NCI-H1694 treated with DMSO at 0.1 percent for 48 hours (cell line): ENCODE measurements around the gene MYLK.

Experiments used
- DNase-seq: peaks from one replicate; lab custom pipeline; 2025; lab: John Stamatoyannopoulos, UW

Gene MYLK

GRCh38 chr3:123791417-123791816, 92.7 kb downstream of the MYLK start:
- DNase-seq, result no peak

- DNase-seq, result no peak
Measured at GRCh38 chr3:123791073-123791370, 93.1 kb downstream of the MYLK start.

DNA sequence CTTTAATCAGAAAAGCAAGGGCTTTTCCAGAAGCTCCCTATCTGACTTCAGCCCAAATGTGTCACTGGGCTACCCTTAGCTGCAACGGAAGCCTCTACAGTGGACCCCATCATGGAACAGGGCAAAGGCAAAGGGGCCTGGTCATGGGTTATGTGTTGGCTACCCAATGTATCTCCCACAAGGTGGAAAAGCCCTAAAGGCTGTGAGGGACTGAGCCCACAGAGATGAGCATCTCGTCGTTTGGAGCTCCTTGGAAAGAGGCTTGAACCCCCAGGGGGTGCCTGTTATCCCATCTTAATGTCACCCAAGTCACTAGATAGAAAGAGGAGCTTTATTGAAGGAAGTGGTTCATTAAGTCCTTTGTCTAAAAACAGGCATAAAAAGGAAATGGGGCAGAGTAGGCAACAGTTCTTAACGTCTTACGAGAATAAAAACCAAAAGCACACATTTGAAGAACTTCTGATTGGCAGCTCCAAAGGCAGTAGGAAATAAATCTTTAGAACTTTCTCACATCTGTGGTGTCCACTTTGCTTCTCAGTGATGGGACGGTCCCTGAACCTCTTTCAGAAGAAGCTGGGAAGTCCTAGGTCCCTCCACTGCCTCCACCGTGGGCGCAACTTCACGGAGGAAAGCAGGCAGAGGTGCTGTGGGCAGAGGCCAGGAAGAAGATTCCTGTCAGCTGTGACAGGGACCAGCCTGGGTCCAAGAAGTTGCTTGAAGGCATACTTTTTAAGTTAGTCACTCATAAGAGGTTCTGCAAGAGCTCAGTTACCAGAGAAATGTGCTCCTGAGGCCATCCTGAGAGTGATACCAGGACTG, 93.7 kb downstream of the MYLK start:
- no peak for DNase-seq

DNA sequence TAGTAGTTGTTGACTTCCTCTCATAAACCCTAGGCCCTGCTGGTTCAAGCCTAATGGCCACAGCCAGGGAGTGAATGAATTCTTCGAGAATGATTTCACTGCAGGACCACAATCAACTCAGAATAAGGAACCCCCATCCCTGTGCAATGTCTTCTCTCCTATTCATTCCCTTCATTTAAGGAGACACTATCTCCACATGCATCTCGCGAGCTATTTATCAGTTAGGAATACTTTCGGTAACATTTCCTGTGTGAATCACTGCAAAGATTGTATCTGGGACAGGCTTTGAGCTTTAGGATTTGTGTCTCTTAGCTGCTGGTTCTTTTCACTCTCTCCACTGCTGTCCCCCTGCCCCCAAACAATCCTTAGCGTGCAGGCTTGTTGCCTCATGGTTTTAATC, 94.4 kb downstream of the MYLK start:
- no peak for DNase-seq

- no peak for DNase-seq
Measured at GRCh38 chr3:123789160-123789559, 95.0 kb downstream of the MYLK start.

DNA sequence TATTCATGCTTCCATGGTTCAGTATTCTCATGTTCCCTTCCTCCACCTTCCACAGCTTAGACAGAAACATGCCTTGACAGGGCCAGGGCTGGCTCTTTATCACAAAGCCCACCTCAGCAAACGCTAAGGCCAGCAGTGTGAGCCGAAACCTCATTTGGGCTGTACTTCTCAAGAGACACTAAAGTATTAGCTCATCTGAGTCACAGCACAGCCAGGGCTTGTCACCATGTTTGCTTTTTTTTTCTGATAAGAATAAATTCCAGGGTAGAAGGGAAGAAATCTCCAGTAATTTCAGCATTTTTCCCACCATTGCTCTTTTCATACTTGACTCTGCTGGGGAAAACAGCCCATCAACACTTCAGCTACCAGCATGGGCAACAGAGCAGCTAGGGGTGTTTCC, 95.4 kb downstream of the MYLK start:
- no peak for DNase-seq

- no peak for DNase-seq
Measured at GRCh38 chr3:123787133-123787532, 97.0 kb downstream of the MYLK start.

DNA sequence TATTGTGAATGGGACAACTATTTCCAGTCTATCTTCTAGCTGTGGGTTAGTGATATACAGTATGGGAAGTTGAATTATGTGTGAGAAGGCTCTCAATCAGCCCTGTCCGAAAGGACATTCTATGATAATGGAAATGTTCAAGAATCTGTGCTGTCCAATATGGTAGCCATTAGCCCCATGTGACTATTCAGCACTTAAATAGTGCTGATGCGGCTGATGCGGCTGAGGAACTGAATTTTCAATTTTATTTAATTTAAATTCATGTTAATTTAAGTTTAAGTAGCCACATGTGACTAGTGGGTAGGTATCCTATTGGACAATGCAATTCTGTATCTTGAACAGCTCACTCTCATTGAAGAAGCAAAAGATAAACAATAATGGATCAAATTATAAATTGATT, 98.5 kb downstream of the MYLK start:
- no peak for DNase-seq

GRCh38 chr3:123783811-123784210, 100.3 kb downstream of the MYLK start:
- no peak for DNase-seq

DNA sequence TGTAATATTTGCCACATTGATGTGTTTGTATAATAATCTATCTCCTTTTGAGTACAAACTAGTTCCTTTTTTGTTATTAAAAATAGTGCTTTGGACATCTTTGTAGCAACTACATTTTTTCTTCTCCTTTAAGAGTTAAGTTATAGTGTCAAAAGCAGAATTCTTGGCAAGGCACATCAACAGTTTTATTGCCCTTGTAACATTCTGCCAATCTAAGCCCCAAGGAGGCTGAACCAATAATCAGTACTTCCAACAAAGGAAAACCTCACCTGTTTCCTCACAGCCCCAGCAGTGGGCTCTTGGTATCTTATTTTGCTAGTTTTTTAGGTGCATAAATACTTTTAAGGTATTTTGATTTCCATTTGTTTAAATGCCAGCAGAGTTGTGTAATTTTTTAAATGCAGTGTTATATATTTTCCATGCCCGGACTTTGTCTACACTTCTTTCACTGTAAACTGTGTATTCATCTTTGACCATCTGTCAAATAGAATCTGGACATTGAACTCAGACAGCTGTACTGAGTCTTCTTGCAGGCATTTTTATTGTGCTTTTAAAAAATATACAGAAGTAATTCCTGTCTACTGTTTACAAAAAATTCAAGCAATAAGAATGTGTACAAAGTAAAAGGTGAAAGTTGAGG, 101.0 kb downstream of the MYLK start:
- DNase-seq, result no peak

GRCh38 chr3:123782488-123782887, 101.6 kb downstream of the MYLK start:
- DNase-seq, result no peak

GRCh38 chr3:123781571-123782275, 102.4 kb downstream of the MYLK start:
- no peak for DNase-seq

DNA sequence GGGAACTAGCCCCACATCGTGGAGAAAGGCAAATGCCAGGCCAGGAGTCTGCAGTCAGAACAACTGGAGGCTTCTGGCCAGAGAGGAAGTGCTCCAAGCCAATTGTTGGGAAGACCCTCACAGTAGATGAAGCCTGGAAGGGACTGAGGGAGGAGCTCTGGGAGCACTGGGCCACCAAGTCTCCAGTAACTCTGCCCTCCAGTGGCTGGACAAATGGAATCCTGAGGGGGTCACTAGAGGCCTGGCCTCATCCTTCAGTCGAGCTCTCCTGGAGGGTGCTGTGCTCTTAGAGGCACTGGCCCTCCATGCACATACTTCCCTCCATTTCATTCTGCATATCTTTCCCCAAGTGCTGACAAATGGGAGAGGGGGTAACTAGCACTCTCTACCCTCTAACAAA, 103.0 kb downstream of the MYLK start:
- DNase-seq, result no peak

DNA sequence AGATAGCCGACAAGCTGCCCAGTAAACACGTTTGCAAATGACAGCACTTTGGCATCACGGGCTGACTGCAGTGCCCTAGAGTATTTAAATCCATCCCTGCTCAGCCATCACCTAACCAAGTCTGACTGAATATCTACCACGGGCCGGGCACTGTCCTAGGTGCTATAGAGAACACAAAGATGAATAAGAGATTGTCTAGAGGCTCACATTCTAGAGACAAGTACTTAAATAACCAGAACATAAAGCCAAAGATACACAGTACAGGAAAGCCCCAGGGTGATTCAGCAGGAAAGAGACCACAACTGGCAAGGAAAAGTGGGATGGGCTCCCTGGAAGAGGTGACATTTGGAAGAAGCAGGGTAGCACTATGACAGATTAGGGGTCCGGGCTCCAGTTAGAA, 103.5 kb downstream of the MYLK start:
- DNase-seq, result no peak

GRCh38 chr3:123779655-123780231, 104.4 kb downstream of the MYLK start:
- no peak for DNase-seq

DNA sequence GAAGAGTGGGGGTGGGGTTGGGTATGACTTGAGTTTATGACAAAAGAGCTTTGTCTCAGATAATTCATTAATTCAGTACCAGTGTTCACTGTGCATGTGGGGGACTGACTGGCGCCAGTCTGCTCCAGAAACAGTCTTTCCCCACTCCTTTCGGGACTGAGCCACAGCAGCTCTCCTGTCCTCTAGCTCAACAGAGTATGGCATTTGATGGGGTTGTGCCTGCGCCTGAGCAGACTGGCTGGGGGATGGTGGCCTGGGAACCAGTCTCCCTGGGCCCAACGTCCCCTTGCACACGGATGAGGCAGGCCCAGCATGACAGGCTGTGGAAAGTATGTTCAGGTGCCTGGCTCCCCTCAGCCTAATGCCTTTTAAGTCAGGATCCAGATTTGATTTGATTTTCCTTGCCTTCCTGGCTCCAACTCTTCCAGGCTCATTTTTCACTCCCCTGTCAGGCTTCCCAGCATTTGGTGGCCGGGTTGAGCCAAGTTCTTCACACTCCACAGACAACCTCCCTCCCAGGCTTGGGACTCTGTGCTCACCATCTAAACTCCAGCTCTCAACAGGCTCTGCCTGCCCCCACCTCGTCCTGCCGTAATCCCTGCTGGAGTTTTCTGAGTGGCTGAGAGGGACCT, 105.0 kb downstream of the MYLK start:
- no peak for DNase-seq

- no peak for DNase-seq
Measured at GRCh38 chr3:123778525-123778924, 105.6 kb downstream of the MYLK start.

DNA sequence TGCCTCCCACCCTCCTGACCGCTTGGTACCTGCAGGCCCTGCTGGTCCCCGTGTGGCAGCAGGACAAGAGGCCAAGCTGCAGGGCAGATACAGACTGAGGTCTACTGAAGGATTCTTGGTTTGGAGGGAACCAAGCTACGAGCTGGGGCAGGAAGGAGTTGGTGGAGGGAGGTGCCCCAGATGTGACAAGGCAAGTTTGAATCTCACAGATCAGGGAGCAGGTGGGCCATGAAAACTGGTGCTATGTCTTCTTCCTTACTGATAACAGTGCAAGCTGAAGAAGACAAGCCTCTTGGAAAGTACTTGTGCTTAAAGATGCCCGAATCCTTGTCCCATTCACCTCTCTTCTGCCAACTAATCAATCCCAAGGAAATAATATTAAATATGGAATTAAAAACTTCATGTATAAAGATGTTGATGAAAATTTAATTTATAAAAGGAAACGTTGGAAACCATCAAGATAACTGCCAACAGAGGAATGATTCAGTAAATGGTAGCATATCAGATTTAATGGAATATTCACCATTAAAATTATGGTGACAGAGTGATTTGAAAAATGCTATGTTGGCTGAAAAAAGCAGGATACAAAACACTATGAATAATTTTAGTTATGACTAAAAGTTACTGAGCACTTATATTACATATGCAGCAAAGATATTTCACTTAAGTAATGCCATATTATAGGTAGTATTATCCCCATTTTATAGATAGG, 107.9 kb downstream of the MYLK start:
- DNase-seq, result no peak

- DNase-seq, result no peak
Measured at GRCh38 chr3:123774474-123774873, 109.7 kb downstream of the MYLK start.

GRCh38 chr3:123773681-123774431, 110.3 kb downstream of the MYLK start:
- DNase-seq, result no peak

DNA sequence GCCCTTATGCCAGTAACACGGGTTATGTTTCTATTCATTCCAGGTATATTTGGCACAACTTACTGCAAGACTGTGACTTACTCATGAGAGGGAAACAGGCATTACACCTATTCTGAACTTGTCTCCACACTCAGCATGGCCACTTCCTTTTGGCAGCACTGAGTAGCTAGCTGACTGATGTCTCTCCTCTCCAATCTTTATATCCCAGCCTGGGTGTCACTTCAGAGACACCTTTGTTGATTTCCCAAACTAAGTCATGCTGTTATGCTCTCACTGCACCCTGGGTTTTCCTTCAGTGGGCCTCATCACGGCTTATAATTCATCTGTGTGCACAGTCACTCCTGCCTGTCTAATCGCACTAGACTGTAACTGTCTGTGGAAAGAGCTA, 114.8 kb downstream of the MYLK start:
- DNase-seq, result no peak
